Smooth muscle cell (in vitro differentiated cells): ENCODE data around the gene PCDHGC5. TPM values are rescaled to one million over a fixed set of nuclear protein-coding genes. Genes with fewer than 3 reads are reported as not detected.

Experiments used
- DNase-seq: peaks from one replicate; lab custom pipeline; 2025; ENCODE audit not compliant: unreplicated experiment; lab: John Stamatoyannopoulos, UW
- H2AFZ ChIP-seq: fragments of 200-600 bp; sonication (generic); 2 replicates; pipeline ENCODE4 v1.6.0; 2016; ENCODE audit warnings: antibody characterized with exemption, low read depth, mild to moderate bottlenecking
- H3F3A ChIP-seq: fragments of 200-600 bp; sonication (generic); 2 replicates; pipeline ENCODE4 v1.6.0; 2017; ENCODE audit warnings: antibody characterized with exemption, low read depth
- H3K27ac ChIP-seq: fragments of 200-600 bp; sonication (generic); 2 replicates; pipeline ENCODE4 v1.5.1; 2016; ENCODE audit warnings: low read depth, mild to moderate bottlenecking
- H3K27me3 ChIP-seq: fragments of 200-600 bp; sonication (generic); 2 replicates; pipeline ENCODE4 v1.6.1; 2016; ENCODE audit warnings: low read depth, mild to moderate bottlenecking
- H3K36me3 ChIP-seq: fragments of 200-600 bp; sonication (generic); 2 replicates; pipeline ENCODE4 v1.5.1; 2016; ENCODE audit warnings: low read depth
- H3K4me1 ChIP-seq: fragments of 200-600 bp; sonication (generic); 2 replicates; pipeline ENCODE4 v1.5.1; 2016; ENCODE audit warnings: low read depth
- H3K4me2 ChIP-seq: fragments of 200-600 bp; sonication (generic); 2 replicates; pipeline ENCODE4 v1.6.0; 2016; ENCODE audit warnings: mild to moderate bottlenecking
- H3K4me3 ChIP-seq: fragments of 200-600 bp; sonication (generic); 2 replicates; pipeline ENCODE4 v1.5.1; 2016; ENCODE audit warnings: mild to moderate bottlenecking
- H3K79me2 ChIP-seq: fragments of 200-600 bp; sonication (generic); 2 replicates; pipeline ENCODE4 v1.6.0; 2016; ENCODE audit warnings: low read depth, mild to moderate bottlenecking
- H3K9ac ChIP-seq: fragments of 200-600 bp; sonication (generic); 2 replicates; pipeline ENCODE4 v1.6.0; 2016; ENCODE audit warnings: low read depth
- H3K9me3 ChIP-seq: fragments of 200-600 bp; sonication (generic); replicated peaks from 2 replicates; pipeline ENCODE4 v1.5.1; 2016; ENCODE audit warnings: low read depth
- H4K20me1 ChIP-seq: fragments of 200-600 bp; sonication (generic); 2 replicates; pipeline ENCODE4 v1.6.0; 2016; ENCODE audit warnings: low read depth
- WGBS: methylation state at CpG from one replicate; pipeline ENCODE4 v1.1.7; 2016; ENCODE audit warnings: low lambda C conversion rate; 5-methylcytosine and 5-hydroxymethylcytosine counted together
- polyA plus RNA-seq: library from polyadenylated mRNA; unstranded; fragments of >200 nt; fragmentation: Nextera tagmentation; extraction: Ambion mirVana; gene quantifications from 2 replicates; pipeline ENCODE4 v1.2.1, GENCODE V29; 2016
- total RNA-seq: library from RNA; depleted of rRNA; stranded (reverse); fragments of >200 nt; gene quantifications from 2 replicates; pipeline ENCODE4 v1.2.3, GENCODE V29; 2014
- TF ChIP-seq, protein P1 (sequence below): fragments of 200-600 bp; sonication (generic); IDR thresholded peaks from 2 replicates; pipeline ENCODE4 v1.5.1; 2017; ENCODE audit warnings: borderline replicate concordance, mild to moderate bottlenecking, antibody characterized with exemption; ENCODE audit not compliant: insufficient read depth, poor library complexity, severe bottlenecking

Gene PCDHGC5
- total and polyA plus RNA-seq, 2 experiments from 2014 or later, result 1.8 to 3.3 TPM

DNA sequence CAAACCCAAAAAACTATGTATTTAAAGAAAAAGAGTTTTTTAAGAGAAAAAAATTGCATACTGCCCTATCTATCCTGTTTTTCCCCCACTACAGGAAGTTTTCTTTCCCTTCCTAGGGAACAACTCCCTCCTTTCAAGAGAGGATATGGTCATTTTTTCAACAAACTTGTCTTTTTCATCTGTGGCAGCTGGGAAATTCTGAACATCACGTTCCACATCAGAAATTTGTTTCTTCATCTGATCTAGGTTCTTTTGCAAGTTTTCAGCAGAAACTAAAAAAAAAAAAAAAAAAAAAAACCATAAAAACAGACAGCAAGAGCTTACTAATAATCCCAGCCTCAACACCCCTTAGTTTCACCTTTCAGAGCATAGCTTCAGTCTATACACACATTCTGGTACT, 38.5 kb downstream of the PCDHGC5 start:
- H3F3A ChIP-seq, result peaks cover 38% of the 10 kb centered on the region
- no peaks in the 10 kb centered on the region for H3K27me3 ChIP-seq
- H3K4me3 ChIP-seq, result no peak overlapping the region
- H3K9me3 ChIP-seq, result no peaks in the 10 kb centered on the region
- DNase-seq, result no peak
- H3K79me2 ChIP-seq, result peaks cover 9% of the 10 kb centered on the region
- H3K9ac ChIP-seq, result no peak overlapping the region
- no peak overlapping the region for H3K4me2 ChIP-seq
- TF ChIP-seq, protein P1, sequence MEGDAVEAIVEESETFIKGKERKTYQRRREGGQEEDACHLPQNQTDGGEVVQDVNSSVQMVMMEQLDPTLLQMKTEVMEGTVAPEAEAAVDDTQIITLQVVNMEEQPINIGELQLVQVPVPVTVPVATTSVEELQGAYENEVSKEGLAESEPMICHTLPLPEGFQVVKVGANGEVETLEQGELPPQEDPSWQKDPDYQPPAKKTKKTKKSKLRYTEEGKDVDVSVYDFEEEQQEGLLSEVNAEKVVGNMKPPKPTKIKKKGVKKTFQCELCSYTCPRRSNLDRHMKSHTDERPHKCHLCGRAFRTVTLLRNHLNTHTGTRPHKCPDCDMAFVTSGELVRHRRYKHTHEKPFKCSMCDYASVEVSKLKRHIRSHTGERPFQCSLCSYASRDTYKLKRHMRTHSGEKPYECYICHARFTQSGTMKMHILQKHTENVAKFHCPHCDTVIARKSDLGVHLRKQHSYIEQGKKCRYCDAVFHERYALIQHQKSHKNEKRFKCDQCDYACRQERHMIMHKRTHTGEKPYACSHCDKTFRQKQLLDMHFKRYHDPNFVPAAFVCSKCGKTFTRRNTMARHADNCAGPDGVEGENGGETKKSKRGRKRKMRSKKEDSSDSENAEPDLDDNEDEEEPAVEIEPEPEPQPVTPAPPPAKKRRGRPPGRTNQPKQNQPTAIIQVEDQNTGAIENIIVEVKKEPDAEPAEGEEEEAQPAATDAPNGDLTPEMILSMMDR, result no peak
- WGBS, result 71% methylated on average over 1 of the region's 1 CpG
- H3K4me1 ChIP-seq, result peaks cover 19% of the 10 kb centered on the region
- no peaks in the 10 kb centered on the region for H4K20me1 ChIP-seq
- H3K36me3 ChIP-seq, result no peaks in the 10 kb centered on the region
- no peak overlapping the region for H3K27ac ChIP-seq
- no peak overlapping the region for H2AFZ ChIP-seq

DNA sequence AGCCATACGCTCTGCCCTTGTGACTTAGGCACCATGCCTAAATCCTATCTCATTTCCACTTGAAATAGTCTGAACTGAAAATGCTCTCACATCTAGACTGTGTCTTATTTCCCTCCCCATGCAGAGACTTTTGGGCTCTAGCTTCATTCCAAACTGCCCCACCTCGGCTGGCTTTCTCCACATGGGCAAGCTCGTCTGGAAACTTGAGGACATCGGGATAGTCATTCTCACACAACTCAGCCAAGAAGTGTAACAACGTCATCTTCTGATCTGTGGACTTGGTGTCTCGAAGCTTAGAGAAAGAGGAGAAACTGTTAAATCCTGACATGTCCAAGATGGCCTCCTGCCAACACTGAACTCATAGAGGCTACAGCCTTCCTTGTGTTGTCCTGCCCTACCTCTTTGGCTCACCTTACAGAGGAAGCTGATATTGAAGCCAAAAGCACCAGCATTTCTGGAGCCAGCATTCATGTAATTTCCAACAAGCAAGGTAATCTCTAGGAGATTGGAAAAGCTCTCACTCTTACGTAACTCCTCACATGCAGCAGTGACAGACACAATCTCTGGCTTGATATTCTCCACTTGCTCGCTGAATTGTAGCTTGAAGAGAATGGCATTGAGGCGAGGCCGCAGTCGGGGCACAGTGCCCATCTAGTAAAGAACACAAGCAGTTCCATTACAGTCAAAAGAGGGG, 39.6 kb downstream of the PCDHGC5 start:
- Histone ChIP-seq H3K27ac (peak overlapping the region; percentile 79), H3F3A (peaks cover 32% of the 10 kb centered on the region), H3K27me3 (no peaks in the 10 kb centered on the region), H3K36me3 (peaks cover 4% of the 10 kb centered on the region), H3K4me2 (no peak overlapping the region), H3K4me1 (peaks cover 15% of the 10 kb centered on the region), H4K20me1 (no peaks in the 10 kb centered on the region), H3K9me3 (no peaks in the 10 kb centered on the region), H3K4me3 (no peak overlapping the region), H2AFZ (no peak overlapping the region), H3K9ac (no peak overlapping the region), H3K79me2 (no peaks in the 10 kb centered on the region)
- TF ChIP-seq, protein P1, result no peak
- 87% methylated on average over 11 of the region's 11 CpGs for WGBS
- DNase-seq, result no peak

DNA sequence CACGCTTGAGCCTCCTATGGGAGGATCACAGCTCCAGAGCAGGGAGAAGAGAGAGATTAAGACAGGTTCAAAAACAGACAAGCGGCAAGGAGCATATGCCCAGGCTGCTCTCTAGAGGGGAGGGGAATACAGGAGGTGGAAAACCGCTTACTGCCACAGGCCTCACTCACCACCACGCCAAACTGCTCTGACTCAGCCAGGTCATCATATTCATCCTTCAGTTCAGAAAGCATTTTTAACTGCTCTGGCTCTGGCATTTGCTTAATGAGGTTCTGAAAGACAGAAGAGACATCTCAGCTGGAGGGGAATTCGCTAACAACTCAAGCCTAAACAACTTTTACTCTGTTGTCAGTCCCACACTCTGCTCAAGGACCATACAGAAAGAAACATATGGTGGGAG, 40.1 kb downstream of the PCDHGC5 start:
- TF ChIP-seq, protein P1, result no peak
- H3K9ac ChIP-seq, result no peak overlapping the region
- H3K27ac ChIP-seq, result peak overlapping the region; percentile 79
- peaks cover 9% of the 10 kb centered on the region for H3K36me3 ChIP-seq
- no peaks in the 10 kb centered on the region for H3K27me3 ChIP-seq
- no peak overlapping the region for H3K4me3 ChIP-seq
- H3K79me2 ChIP-seq, result no peaks in the 10 kb centered on the region
- H3F3A ChIP-seq, result peaks cover 29% of the 10 kb centered on the region
- no peak for DNase-seq
- H3K4me2 ChIP-seq, result peak overlapping the region; percentile 47
- H3K9me3 ChIP-seq, result no peaks in the 10 kb centered on the region
- WGBS, result 22% methylated on average over 5 of the region's 5 CpGs
- H4K20me1 ChIP-seq, result no peaks in the 10 kb centered on the region
- H3K4me1 ChIP-seq, result peaks cover 12% of the 10 kb centered on the region
- no peak overlapping the region for H2AFZ ChIP-seq

DNA sequence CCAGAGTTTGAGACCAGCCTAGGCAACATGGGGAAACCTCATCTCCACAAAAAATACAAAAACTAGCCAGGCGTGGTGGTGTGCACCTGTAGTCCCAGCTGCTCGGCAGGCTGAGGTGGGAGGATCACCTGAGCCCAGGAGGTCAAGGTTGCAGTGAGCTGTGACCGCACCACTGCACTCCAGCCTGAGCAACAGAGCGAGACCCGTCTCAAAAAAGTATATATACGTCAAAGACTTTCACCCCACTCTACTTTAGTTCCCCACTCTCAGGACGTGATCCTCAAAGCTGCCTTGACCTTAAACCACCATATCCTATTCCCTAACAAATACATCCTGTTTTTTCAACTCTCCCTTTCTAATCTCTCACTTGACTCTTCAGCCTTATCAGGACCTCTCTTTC, 41.0 kb downstream of the PCDHGC5 start:
- TF ChIP-seq, protein P1, result no peak
- peak overlapping the region; percentile 79 for H3K27ac ChIP-seq
- H3K9me3 ChIP-seq, result no peaks in the 10 kb centered on the region
- no peak overlapping the region for H3K4me3 ChIP-seq
- H4K20me1 ChIP-seq, result no peaks in the 10 kb centered on the region
- peaks cover 14% of the 10 kb centered on the region for H3K36me3 ChIP-seq
- H3K9ac ChIP-seq, result no peak overlapping the region
- WGBS, result 98% methylated on average over 7 of the region's 7 CpGs
- no peaks in the 10 kb centered on the region for H3K27me3 ChIP-seq
- H3K4me1 ChIP-seq, result peaks cover 7% of the 10 kb centered on the region
- no peak for DNase-seq
- H3K79me2 ChIP-seq, result no peaks in the 10 kb centered on the region
- peaks cover 24% of the 10 kb centered on the region for H3F3A ChIP-seq
- H3K4me2 ChIP-seq, result peak overlapping the region; percentile 47
- H2AFZ ChIP-seq, result no peak overlapping the region
